GM12872 (cell line): Measurements from ENCODE around the gene EFTUD2.

Experiments used
- CTCF ChIP-seq: IDR thresholded peaks from 3 replicates; pipeline ENCODE4 v1.5.1; 2011; ENCODE audit warnings: low read depth, mild to moderate bottlenecking, low read length, moderate library complexity; ENCODE audit not compliant: insufficient read depth

The EFTUD2 gene

GRCh38 chr17:44928950-44929720 lies 29.9 kb upstream of the EFTUD2 start:
- TF ChIP-seq CTCF: no peak

GRCh38 chr17:44928136-44928535 lies 28.9 kb upstream of the EFTUD2 start:
- TF ChIP-seq CTCF: no peak

- no peak for TF ChIP-seq CTCF
These were observed 28.5 kb upstream of the EFTUD2 start for GRCh38 chr17:44927696-44928095.

- TF ChIP-seq CTCF: no peak
These were observed 27.7 kb upstream of the EFTUD2 start for GRCh38 chr17:44926821-44927525.

GRCh38 chr17:44925731-44926697 lies 26.8 kb upstream of the EFTUD2 start:
- TF ChIP-seq CTCF: no peak

GRCh38 chr17:44924107-44924544 lies 24.9 kb upstream of the EFTUD2 start:
- no peak for TF ChIP-seq CTCF
